Stimulated activated memory B cell treated with anti-CD40 and anti-IgM and Interleukin-4, amounts not matched to agents 10 μg/mL and 1 μg/mL and 100 μg/mL, for 72 hours (primary cell): ENCODE results near the gene SYAP1.

Experiments used
- ATAC-seq: fragments of 150-1000 bp; cut with Tn5 transposase; 2 replicates; pipeline ENCODE4 v1.10.0; 2021
- H3K27ac Mint-ChIP-seq: one replicate; pipeline ENCODE4 v1.8.0; 2022; ENCODE audit warnings: mild to moderate bottlenecking, mixed read lengths
- H3K27me3 Mint-ChIP-seq: one replicate; pipeline ENCODE4 v1.8.0; 2022; ENCODE audit warnings: mixed read lengths
- H3K36me3 Mint-ChIP-seq: one replicate; pipeline ENCODE4 v1.8.0; 2022; ENCODE audit warnings: mixed read lengths
- H3K4me1 Mint-ChIP-seq: one replicate; pipeline ENCODE4 v1.8.0; 2022; ENCODE audit warnings: mixed read lengths
- H3K4me3 Mint-ChIP-seq: one replicate; pipeline ENCODE4 v1.8.0; 2022; ENCODE audit warnings: mild to moderate bottlenecking, moderate library complexity, mixed read lengths
- H3K9me3 Mint-ChIP-seq: one replicate; pipeline ENCODE4 v1.8.0; 2022; ENCODE audit warnings: mixed read lengths

The SYAP1 gene

GRCh38 chrX:16719334-16720084 is at the start of gene SYAP1:
Gene SYAP1, plus strand, starts transcription at chrX:16719612. Its CDS starts 113 bp downstream, at chrX:16719725.
- peak within 1 kb of the TSS; percentile 97 for H3K4me3 Mint-ChIP-seq
- peak; percentile 99 for ATAC-seq
- peak within 1 kb of the TSS; percentile 97 for H3K27ac Mint-ChIP-seq
- H3K4me1 Mint-ChIP-seq = peaks cover 12% of the 10 kb centered on the region
- H3K36me3 Mint-ChIP-seq = peaks cover 8% of the 10 kb centered on the region
- no peaks in the 10 kb centered on the region for H3K27me3 Mint-ChIP-seq
- no peaks in the 10 kb centered on the region for H3K9me3 Mint-ChIP-seq

GRCh38 chrX:16671005-16671404 is 48.4 kb upstream of the SYAP1 start:
- Mint-ChIP-seq H3K9me3 (no peaks in the 10 kb centered on the region), H3K27ac (no peak overlapping the region), H3K27me3 (no peaks in the 10 kb centered on the region), H3K36me3 (peaks cover 21% of the 10 kb centered on the region), H3K4me3 (no peak overlapping the region), H3K4me1 (no peaks in the 10 kb centered on the region)
- ATAC-seq = no peak

- no peak for ATAC-seq
- Mint-ChIP-seq H3K27me3 (no peaks in the 10 kb centered on the region), H3K4me3 (no peak overlapping the region), H3K36me3 (peaks cover 13% of the 10 kb centered on the region), H3K4me1 (no peaks in the 10 kb centered on the region), H3K27ac (no peak overlapping the region), H3K9me3 (no peaks in the 10 kb centered on the region)
Measured at GRCh38 chrX:16678689-16679088, 40.7 kb upstream of the SYAP1 start.

GRCh38 chrX:16683007-16683664 is 36.3 kb upstream of the SYAP1 start:
- Mint-ChIP-seq H3K9me3 (no peaks in the 10 kb centered on the region), H3K27ac (no peak overlapping the region), H3K27me3 (no peaks in the 10 kb centered on the region), H3K36me3 (peaks cover 16% of the 10 kb centered on the region), H3K4me3 (no peak overlapping the region), H3K4me1 (no peaks in the 10 kb centered on the region)
- ATAC-seq = no peak

GRCh38 chrX:16687514-16687913 is 31.9 kb upstream of the SYAP1 start:
- Mint-ChIP-seq H3K9me3 (no peaks in the 10 kb centered on the region), H3K27me3 (no peaks in the 10 kb centered on the region), H3K27ac (no peak overlapping the region), H3K4me3 (no peak overlapping the region), H3K4me1 (no peaks in the 10 kb centered on the region), H3K36me3 (peaks cover 13% of the 10 kb centered on the region)
- ATAC-seq = no peak

GRCh38 chrX:16695079-16695676 is 24.2 kb upstream of the SYAP1 start:
- Mint-ChIP-seq H3K36me3 (peaks cover 12% of the 10 kb centered on the region), H3K9me3 (no peaks in the 10 kb centered on the region), H3K4me3 (no peak overlapping the region), H3K27ac (no peak overlapping the region), H3K4me1 (no peaks in the 10 kb centered on the region), H3K27me3 (no peaks in the 10 kb centered on the region)
- ATAC-seq = no peak

GRCh38 chrX:16696956-16697355 is 22.5 kb upstream of the SYAP1 start:
- no peaks in the 10 kb centered on the region for H3K9me3 Mint-ChIP-seq
- no peak overlapping the region for H3K4me3 Mint-ChIP-seq
- no peak overlapping the region for H3K27ac Mint-ChIP-seq
- peaks cover 6% of the 10 kb centered on the region for H3K36me3 Mint-ChIP-seq
- no peak for ATAC-seq
- no peaks in the 10 kb centered on the region for H3K4me1 Mint-ChIP-seq
- no peaks in the 10 kb centered on the region for H3K27me3 Mint-ChIP-seq

- Mint-ChIP-seq H3K27ac (no peak overlapping the region), H3K27me3 (no peaks in the 10 kb centered on the region), H3K4me3 (no peak overlapping the region), H3K4me1 (no peaks in the 10 kb centered on the region), H3K36me3 (peaks cover under 1% of the 10 kb centered on the region), H3K9me3 (no peaks in the 10 kb centered on the region)
- no peak for ATAC-seq
Measured at GRCh38 chrX:16699389-16699788, 20.0 kb upstream of the SYAP1 start.

- ATAC-seq = no peak
- Mint-ChIP-seq H3K27ac (no peak overlapping the region), H3K36me3 (no peaks in the 10 kb centered on the region), H3K4me1 (no peaks in the 10 kb centered on the region), H3K4me3 (no peak overlapping the region), H3K27me3 (no peaks in the 10 kb centered on the region), H3K9me3 (no peaks in the 10 kb centered on the region)
Measured at GRCh38 chrX:16700734-16701133, 18.7 kb upstream of the SYAP1 start.

- Mint-ChIP-seq H3K27me3 (no peaks in the 10 kb centered on the region), H3K27ac (no peak overlapping the region), H3K9me3 (no peaks in the 10 kb centered on the region), H3K4me3 (no peak overlapping the region), H3K4me1 (no peaks in the 10 kb centered on the region), H3K36me3 (no peaks in the 10 kb centered on the region)
- no peak for ATAC-seq
Measured at GRCh38 chrX:16702700-16703599, 16.5 kb upstream of the SYAP1 start.

- H3K4me1 Mint-ChIP-seq = peaks cover 6% of the 10 kb centered on the region
- no peak for ATAC-seq
- H3K9me3 Mint-ChIP-seq = no peaks in the 10 kb centered on the region
- H3K27me3 Mint-ChIP-seq = no peaks in the 10 kb centered on the region
- H3K4me3 Mint-ChIP-seq = no peak overlapping the region
- H3K36me3 Mint-ChIP-seq = no peaks in the 10 kb centered on the region
- H3K27ac Mint-ChIP-seq = no peak overlapping the region
Measured at GRCh38 chrX:16705370-16705769, 14.0 kb upstream of the SYAP1 start.

GRCh38 chrX:16708016-16708415 is 11.4 kb upstream of the SYAP1 start:
- H3K36me3 Mint-ChIP-seq = no peaks in the 10 kb centered on the region
- no peak overlapping the region for H3K27ac Mint-ChIP-seq
- no peak for ATAC-seq
- peaks cover 17% of the 10 kb centered on the region for H3K4me1 Mint-ChIP-seq
- H3K27me3 Mint-ChIP-seq = no peaks in the 10 kb centered on the region
- no peaks in the 10 kb centered on the region for H3K9me3 Mint-ChIP-seq
- H3K4me3 Mint-ChIP-seq = no peak overlapping the region

GRCh38 chrX:16711219-16711811 is 8.1 kb upstream of the SYAP1 start:
- H3K9me3 Mint-ChIP-seq = no peaks in the 10 kb centered on the region
- H3K27me3 Mint-ChIP-seq = no peaks in the 10 kb centered on the region
- peak overlapping the region; percentile 87 for H3K27ac Mint-ChIP-seq

GRCh38 chrX:16711893-16712547 is 7.4 kb upstream of the SYAP1 start:
- Mint-ChIP-seq H3K27me3 (no peaks in the 10 kb centered on the region), H3K4me3 (peak overlapping the region; percentile 87), H3K27ac (peak overlapping the region; percentile 87), H3K4me1 (peaks cover 17% of the 10 kb centered on the region), H3K36me3 (no peaks in the 10 kb centered on the region), H3K9me3 (no peaks in the 10 kb centered on the region)
- ATAC-seq = peak; percentile 65

More at GRCh38 chrX:16711219-16711811, 8.1 kb upstream of the SYAP1 start:
- H3K36me3 Mint-ChIP-seq = no peaks in the 10 kb centered on the region
- ATAC-seq = no peak
- peaks cover 17% of the 10 kb centered on the region for H3K4me1 Mint-ChIP-seq
- H3K4me3 Mint-ChIP-seq = peak overlapping the region; percentile 87
